GM12878 (cell line): Measurements from ENCODE around the gene MBD2. TPM values are rescaled to one million over a fixed set of nuclear protein-coding genes. Genes with fewer than 3 reads are reported as not detected.

Source experiments
- ATAC-seq: fragments of 200-7000 bp; cut with Tn5 transposase; 3 replicates; pipeline ENCODE4 v1.9.1; 2020; ENCODE audit warnings: mild to moderate bottlenecking, moderate library complexity
- BruUV-seq: library from RNA; stranded (reverse); fragments of 400-500 nt; replicated peaks from 2 replicates; lab custom pipeline; 2021; lab: Mats Ljungman, UMichigan
- CTCF ChIA-PET: fragments of 300-600 bp; sonication (Branson Sonifier 250); formaldehyde crosslinking; extraction: SDS; loops from one replicate; lab custom pipeline; 2021; ENCODE audit warnings: inconsistent platforms; lab: Yijun Ruan, JAX
- POLR2A ChIA-PET: fragments of 350-600 bp; formaldehyde crosslinking; extraction: SDS; loops from one replicate; lab custom pipeline; 2021; ENCODE audit warnings: inconsistent platforms; lab: Charles Lee
- RAD21 ChIA-PET: fragments of 300-600 bp; sonication (Branson Sonifier 250); formaldehyde crosslinking; loops from one replicate; lab custom pipeline; 2023; ENCODE audit warnings: antibody characterized with exemption; ENCODE audit not compliant: unreplicated experiment; lab: Charles Lee
- SMC1A ChIA-PET: fragments of 300-600 bp; sonication (Branson Sonifier 250); formaldehyde crosslinking; loops from one replicate; lab custom pipeline; 2023; ENCODE audit not compliant: unreplicated experiment, uncharacterized antibody; lab: Charles Lee
- DNase-seq: peaks from one replicate; pipeline ENCODE4 v3.0.0-alpha.2; 2011; ENCODE audit warnings: low read depth, low spot score
- FAIRE-seq: peaks from 3 replicates; lab custom pipeline; 2011; peaks lifted over from hg19 to GRCh38; lab: Jason Lieb, UNC
- H2AFZ ChIP-seq: 2 replicates; pipeline ENCODE4 v1.6.0; 2011; ENCODE audit warnings: low read depth, low read length, control low read depth; ENCODE audit not compliant: control insufficient read depth
- H3K27ac ChIP-seq: 2 replicates; pipeline ENCODE4 v1.5.1; 2011; ENCODE audit warnings: control low read depth; ENCODE audit not compliant: control insufficient read depth, insufficient read depth
- H3K27me3 ChIP-seq, 2 experiments: replicated peaks in 1 of 2; 2 replicates each; pipeline versions ENCODE4 v1.6.0 to v1.6.1; 2011; ENCODE audit warnings: low read length in 1 of 2; ENCODE audit not compliant: control insufficient read depth in 2 of 2, insufficient read depth in 2 of 2
- H3K36me3 ChIP-seq, 2 experiments: 2 replicates each; pipeline ENCODE4 v1.5.1; 2011; ENCODE audit warnings: low read length in 1 of 2; ENCODE audit not compliant: control insufficient read depth in 2 of 2, insufficient read depth in 2 of 2
- H3K4me1 ChIP-seq: 2 replicates; pipeline ENCODE4 v1.6.1; 2011; ENCODE audit warnings: mild to moderate bottlenecking, low read length, moderate library complexity, mixed read lengths; ENCODE audit not compliant: control insufficient read depth, insufficient read depth
- H3K4me2 ChIP-seq: 2 replicates; pipeline ENCODE4 v1.6.0; 2011; ENCODE audit warnings: control low read depth; ENCODE audit not compliant: control insufficient read depth, insufficient read depth
- H3K4me3 ChIP-seq: fragments of 200-600 bp; sonication (generic); 2 replicates; pipeline ENCODE4 v1.5.1; 2016
- H3K79me2 ChIP-seq: 2 replicates; pipeline ENCODE4 v1.6.0; 2011; ENCODE audit warnings: low read length; ENCODE audit not compliant: control insufficient read depth, insufficient read depth
- H3K9ac ChIP-seq: 2 replicates; pipeline ENCODE4 v1.8.0; 2011; ENCODE audit warnings: low read length, control low read depth, mixed read lengths; ENCODE audit not compliant: control insufficient read depth, insufficient read depth
- H3K9me3 ChIP-seq: replicated peaks from 3 replicates; pipeline ENCODE4 v1.5.1; 2011; ENCODE audit warnings: mild to moderate bottlenecking, low read length; ENCODE audit not compliant: control insufficient read depth, insufficient read depth
- H4K20me1 ChIP-seq: 2 replicates; pipeline ENCODE4 v1.6.0; 2011; ENCODE audit not compliant: control insufficient read depth, insufficient read depth
- ASH2L ChIP-seq: fragments of 300-600, 200-600 bp; sonication (generic); IDR thresholded peaks from 2 replicates; pipeline ENCODE4 v1.6.1; 2017; ENCODE audit warnings: low read depth, mild to moderate bottlenecking, borderline replicate concordance
- E2F8 ChIP-seq: fragments of 450-650 bp; IDR thresholded peaks from 2 replicates; pipeline ENCODE4 v1.6.1; 2018; ENCODE audit warnings: mild to moderate bottlenecking, low read depth, moderate library complexity; ENCODE audit not compliant: partially characterized antibody
- ESRRA ChIP-seq: IDR thresholded peaks from 2 replicates; pipeline ENCODE4 v1.6.1; 2012; ENCODE audit warnings: mild to moderate bottlenecking, low read length, improper control_type of control experiment
- KAT2A ChIP-seq: conservative IDR thresholded peaks from 2 replicates; pipeline ENCODE4 v1.6.1; 2011; ENCODE audit warnings: low read depth, low read length; ENCODE audit not compliant: control insufficient read depth
- MAX ChIP-seq: IDR thresholded peaks from 2 replicates; pipeline ENCODE4 v1.6.1; 2012; ENCODE audit warnings: low read depth, low read length, improper control_type of control experiment
- RUNX3 ChIP-seq: IDR thresholded peaks from 2 replicates; pipeline ENCODE4 v1.6.1; 2012; ENCODE audit warnings: low read length, inconsistent platforms
- SMAD5 ChIP-seq: IDR thresholded peaks from 2 replicates; pipeline ENCODE4 v1.6.1; 2016; ENCODE audit warnings: antibody characterized with exemption, low read depth
- ZBTB4 ChIP-seq: fragments of 450-650 bp; formaldehyde crosslinking; IDR thresholded peaks from 2 replicates; pipeline ENCODE4 v1.4.0; 2022; ENCODE audit warnings: mild to moderate bottlenecking, moderate library complexity
- ZSCAN29 ChIP-seq: fragments of 450-650 bp; IDR thresholded peaks from 2 replicates; pipeline ENCODE4 v1.6.1; 2017; ENCODE audit warnings: mild to moderate bottlenecking, moderate library complexity
- WGBS: methylation state at CpG from one replicate; pipeline ENCODE4 v1.1.6; 2016; ENCODE audit warnings: low lambda C conversion rate; ENCODE audit not compliant: insufficient replicate concordance, insufficient coverage; ENCODE audit errors: missing lambda C conversion rate; 5-methylcytosine and 5-hydroxymethylcytosine counted together
- in situ Hi-C: fragments of 300-500 bp; cut with MboI; formaldehyde crosslinking; loops from 9 replicates; pipeline ENCODE4 v1.14.3; 2018; ENCODE audit warnings: mixed read lengths
- intact Hi-C: fragments of 100-400 bp; cut with micrococcal nuclease; formaldehyde crosslinking; loops from one replicate; pipeline ENCODE4 v1.14.2; 2022; ENCODE audit not compliant: unreplicated experiment
- polyA plus RNA-seq, 11 experiments: library from polyadenylated mRNA; depleted of rRNA in 4 of 11; unstranded in 6 of 11; stranded (reverse) in 5 of 11; fragments of >200 nt; fragmentation: Nextera tagmentation in 4 of 11; fragmentation: Illumina TruSeq in 1 of 11; extraction: Ambion mirVana in 4 of 11; extraction: Trizol in 1 of 11; gene quantifications; 1 replicate in 1 of 11; 2 replicates in 10 of 11; pipeline versions ENCODE4 v1.2.1 to v1.2.3, GENCODE V29; 2011 to 2016; ENCODE audit warnings: inconsistent platforms in 2 of 11, missing spikeins in 2 of 11, low read depth in 1 of 11
- total RNA-seq, 4 experiments: library from RNA; depleted of rRNA in 3 of 4; stranded (reverse); fragments of >200 nt in 3 of 4; fragmentation: Illumina TruSeq in 1 of 4; extraction: Trizol in 1 of 4; gene quantifications; 2 replicates each; pipeline versions ENCODE4 v1.2.1 to v1.2.3, GENCODE V29; 2013 to 2021

Gene MBD2
- total and polyA plus RNA-seq, 10 of the 15 experiments (the other 5 are each of a cell fraction or from before 2014, with no cell fraction given): 24.1 to 276 (median 57.9) TPM

GRCh38 chr18:54183390-54183789, 41.1 kb downstream of the MBD2 start:
- Histone ChIP-seq H3K4me2 (no peak overlapping the region), H3K4me1 (peaks cover 24% of the 10 kb centered on the region), H3K9me3 (no peaks in the 10 kb centered on the region), H3K27ac (no peak overlapping the region), H3K9ac (no peak overlapping the region), H3K79me2 (peaks cover 32% of the 10 kb centered on the region), H3K36me3 (peaks cover 8 to 34% of the 10 kb centered on the region in 2 experiments), H4K20me1 (no peaks in the 10 kb centered on the region), H3K27me3 (no peaks in the 10 kb centered on the region), H2AFZ (no peak overlapping the region), H3K4me3 (no peak overlapping the region)
- WGBS: 62% methylated on average over 3 of the region's 3 CpGs
- SMC1A ChIA-PET: interaction anchor here (0.9 to 1.9 kb wide), 9 partner anchors 10 to 99 kb away, joined by 3 to 9 read pairs (median 4); no protein-coding TSS in a partner anchor
- FAIRE-seq (peak; percentile 44), ATAC-seq (no peak), DNase-seq (no peak)
- RAD21 ChIA-PET: interaction anchor here (1.5 kb wide), 1 partner anchor 27 kb away, joined by 3 read pairs; no protein-coding TSS in a partner anchor
- CTCF ChIA-PET: interaction anchor here (0.8 to 1.6 kb wide), 6 partner anchors 8 to 87 kb away, joined by 3 to 5 read pairs (median 3); no protein-coding TSS in a partner anchor
- no TSS peak for BruUV-seq
- intact Hi-C loops (no loop called here), in situ Hi-C loops (no loop called here)
- no peak for TF ChIP-seq KAT2A
- TF ChIP-seq MAX: no peak
- TF ChIP-seq E2F8: no peak
- TF ChIP-seq SMAD5: no peak
- no peak for TF ChIP-seq RUNX3
- no peak for TF ChIP-seq ZBTB4 (CRISPR knock-in tag)
- TF ChIP-seq ZSCAN29: no peak
- no peak for TF ChIP-seq ESRRA
- no peak for TF ChIP-seq ASH2L
- POLR2A ChIA-PET: interaction anchor here (0.5 to 0.9 kb wide), 2 partner anchors 27 to 35 kb away, joined by 3 to 4 read pairs; no protein-coding TSS in a partner anchor
